Measurements from ENCODE around the gene GJC2.

GJC2 gene

DNA sequence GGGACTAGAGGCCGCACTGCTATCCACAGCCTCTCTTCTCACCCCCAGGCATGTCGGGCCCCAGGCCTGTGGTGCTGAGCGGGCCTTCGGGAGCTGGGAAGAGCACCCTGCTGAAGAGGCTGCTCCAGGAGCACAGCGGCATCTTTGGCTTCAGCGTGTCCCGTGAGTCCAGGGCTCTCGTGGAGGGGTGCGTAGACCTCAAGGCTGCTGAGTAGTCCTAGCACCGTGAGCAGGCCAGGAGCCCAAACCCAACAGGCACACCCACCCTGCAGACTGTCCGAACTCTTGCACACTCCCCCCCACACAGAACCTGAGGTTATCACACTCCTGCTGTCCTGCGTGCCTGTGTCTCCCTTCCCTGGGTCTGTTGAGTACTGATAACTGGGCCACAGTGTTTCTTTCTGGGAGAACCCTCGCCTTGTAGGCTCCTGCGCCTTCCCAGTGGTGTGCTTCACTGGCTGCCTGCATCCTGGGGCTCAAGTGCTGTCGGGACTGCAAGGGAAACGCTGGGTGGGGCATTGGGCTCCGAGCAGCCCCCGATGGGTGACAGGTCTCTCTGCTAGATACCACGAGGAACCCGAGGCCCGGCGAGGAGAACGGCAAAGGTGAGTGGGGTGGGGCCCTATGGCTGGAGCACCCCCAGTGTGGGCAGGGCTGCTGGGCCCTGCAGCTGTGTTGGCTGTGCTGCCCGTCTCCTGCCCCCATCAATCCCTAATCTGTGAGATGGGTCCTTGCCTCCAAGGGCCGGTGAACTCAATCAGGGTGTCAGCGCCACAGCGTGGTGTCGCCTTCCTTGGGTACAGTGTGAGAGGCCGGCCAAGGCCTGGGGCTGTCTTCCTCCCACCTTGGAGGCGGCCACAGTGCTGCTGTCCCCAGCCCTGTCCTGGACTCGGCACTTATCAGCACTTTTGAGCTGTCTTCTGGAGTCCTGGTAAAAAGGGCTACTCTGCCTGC, 4.0 kb upstream of the GJC2 start:
- no peak for DNase-seq (ENCODE audit: low read depth)

DNA sequence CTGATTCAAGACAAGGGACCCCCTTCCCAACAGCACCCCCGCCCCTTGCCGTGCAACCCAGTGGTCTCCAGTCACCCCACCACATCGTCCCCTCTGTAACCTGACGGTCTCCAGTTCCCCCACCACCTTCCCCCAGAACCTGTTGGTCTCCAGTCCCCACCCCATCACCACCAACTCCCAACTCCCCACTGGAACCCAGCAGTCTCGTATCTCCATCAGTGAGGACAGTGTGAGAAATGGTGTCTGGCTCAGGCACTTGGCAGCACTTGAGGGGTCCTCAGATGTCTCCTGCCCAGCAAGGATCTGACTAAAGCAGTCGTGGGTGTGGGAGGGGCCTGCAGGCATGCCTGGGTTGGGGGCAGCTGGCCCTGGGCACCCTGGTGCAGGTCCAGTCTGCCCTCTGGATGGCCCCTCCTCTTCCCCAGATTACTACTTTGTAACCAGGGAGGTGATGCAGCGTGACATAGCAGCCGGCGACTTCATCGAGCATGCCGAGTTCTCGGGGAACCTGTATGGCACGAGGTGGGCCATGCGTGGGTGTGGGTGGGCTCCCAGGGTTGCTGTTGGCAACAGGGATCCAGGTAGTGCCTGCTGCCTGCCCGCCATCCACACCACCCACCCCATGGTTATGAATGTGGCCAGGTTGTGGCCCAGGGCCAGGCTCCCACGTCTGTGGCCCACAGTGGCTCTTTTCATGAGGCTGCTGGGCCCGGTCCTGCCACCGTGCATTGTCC, 3.1 kb upstream of the GJC2 start:
- DNase-seq (ENCODE audit: low read depth) = no peak

GRCh38 chr1:228147151-228147693, 2.5 kb upstream of the GJC2 start:
- DNase-seq (ENCODE audit: low read depth) = no peak

- DNase-seq (ENCODE audit: low read depth) = no peak
Measured at GRCh38 chr1:228147768-228148167, 2.0 kb upstream of the GJC2 start.

- no peak for DNase-seq (ENCODE audit: low read depth)
Measured at GRCh38 chr1:228148196-228148861, 1.4 kb upstream of the GJC2 start.

DNA sequence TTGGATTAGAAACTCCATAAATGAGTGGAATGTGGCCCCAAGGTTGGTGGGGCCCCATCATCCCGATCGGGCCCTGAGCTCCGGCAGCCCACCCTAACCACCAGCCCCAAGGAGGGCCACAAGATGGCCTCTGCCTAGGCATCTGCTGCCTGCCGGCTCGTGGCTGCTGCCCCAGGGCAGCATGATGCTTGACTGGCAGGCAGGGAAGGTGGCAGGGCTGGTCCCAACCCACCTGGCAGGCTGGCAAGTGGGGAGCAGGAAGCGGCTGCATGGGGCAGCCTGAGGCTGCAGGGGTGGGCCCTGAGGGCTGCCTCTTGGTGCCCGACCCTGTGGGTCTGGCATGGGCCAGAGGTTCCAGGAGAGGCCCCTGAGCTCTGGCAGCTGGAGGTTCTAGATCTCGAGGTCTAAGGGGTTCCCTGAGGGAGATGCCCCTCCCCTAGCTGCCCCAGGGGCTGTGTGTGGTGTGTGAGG, 760 bp upstream of the GJC2 start:
- DNase-seq (ENCODE audit: low read depth) = no peak

GRCh38 chr1:228150120-228150460, 360 bp downstream of the GJC2 start:
- DNase-seq (ENCODE audit: low read depth) = no peak

GRCh38 chr1:228150461-228151179, 890 bp downstream of the GJC2 start:
- no peak for DNase-seq (ENCODE audit: low read depth)

DNA sequence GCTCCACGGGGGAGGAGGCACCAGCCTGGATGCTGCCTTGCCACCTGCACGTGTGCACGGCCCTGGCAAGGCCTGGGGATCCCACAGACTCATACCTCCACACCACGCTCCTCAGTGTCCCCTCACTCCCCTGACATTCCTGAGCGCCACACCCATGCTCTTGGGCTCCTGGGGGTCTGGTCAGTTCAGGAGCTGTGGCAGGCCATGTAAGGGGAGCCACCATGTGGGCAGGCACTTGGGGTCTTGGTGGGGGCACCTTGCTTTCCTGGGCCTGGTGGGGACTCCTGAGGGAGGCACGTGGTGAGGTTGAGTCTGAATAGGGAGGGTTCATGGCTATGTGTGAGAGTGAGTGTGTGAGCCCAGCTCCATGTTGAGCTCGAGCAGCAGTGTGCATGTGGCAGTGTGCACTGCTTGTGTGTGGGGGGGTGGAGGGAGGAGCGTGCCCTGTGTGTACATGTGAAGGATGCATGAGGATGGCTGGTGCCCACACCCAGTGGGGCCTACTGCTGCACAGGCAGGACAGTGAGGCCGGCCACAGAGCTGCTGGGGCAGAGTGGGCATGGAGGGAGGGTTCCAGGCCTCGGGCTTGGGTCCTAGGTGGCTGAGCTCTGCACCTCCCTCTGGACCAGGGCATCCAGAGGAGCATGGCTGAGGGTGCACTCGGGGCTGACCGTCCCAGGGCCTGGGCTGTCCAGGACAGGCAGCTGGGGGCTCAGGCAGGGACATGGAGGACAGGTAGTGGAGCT, 1.6 kb downstream of the GJC2 start:
- no peak for DNase-seq (ENCODE audit: low read depth)

DNA sequence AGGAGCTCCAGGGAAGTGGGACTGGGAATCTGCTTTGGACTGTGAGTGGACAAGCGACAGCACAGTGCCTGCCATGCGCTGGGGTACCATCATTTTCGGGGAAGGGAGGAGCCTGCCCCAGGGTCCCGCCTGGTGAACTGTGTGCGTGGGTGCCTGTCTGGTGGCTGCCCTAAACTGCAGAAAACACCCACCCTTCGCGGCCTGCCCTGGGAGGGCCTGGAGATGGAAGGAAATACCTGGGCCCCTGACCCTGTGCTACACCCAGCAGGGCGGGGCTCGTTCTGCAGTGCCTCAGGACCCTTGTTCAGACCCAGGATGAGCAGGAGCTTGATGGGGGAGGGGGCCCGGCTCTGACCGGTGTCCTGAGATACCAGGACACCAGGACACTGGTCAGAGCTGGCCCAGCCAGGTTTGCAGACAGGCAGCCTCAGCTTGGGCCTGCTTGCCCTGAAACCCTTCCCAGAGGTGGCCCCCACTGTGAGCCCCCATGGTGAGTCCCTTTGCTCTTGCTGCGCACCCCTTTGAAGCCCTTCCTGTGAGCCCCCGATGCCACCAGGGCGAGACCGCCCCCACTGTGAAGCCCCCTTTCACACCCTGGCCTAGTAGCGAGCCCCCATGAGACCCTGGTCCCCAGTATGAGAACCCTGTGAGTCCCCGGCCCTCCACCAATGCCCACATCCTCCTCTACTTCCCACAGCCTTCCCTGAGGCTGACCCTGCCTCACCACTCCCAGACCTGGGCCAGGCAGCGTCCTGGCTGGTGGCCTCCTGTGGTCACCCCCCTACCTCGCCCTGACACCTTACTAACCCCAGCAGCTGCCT, 2.6 kb downstream of the GJC2 start:
- DNase-seq (ENCODE audit: low read depth) = no peak

DNA sequence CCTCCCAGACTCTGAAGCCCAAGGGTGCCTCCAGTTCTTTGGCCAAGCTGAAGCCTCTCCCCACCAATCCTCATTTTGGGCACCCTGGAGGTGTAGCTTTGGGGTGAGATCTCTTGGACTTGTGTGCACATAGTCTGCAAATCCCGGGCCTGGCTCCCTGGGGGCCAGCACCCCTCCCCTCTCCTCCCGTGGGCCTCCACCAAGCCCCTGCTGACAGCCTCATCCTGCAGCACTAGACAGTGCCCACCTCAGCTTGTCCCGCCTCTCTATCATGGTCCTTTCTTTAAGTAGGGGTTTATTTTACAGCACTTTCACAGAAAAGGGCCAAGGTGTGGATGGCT, 3.2 kb downstream of the GJC2 start:
- no peak for DNase-seq (ENCODE audit: low read depth)

GRCh38 chr1:228154021-228154669, 4.4 kb downstream of the GJC2 start:
- no peak for DNase-seq (ENCODE audit: low read depth)

- DNase-seq (ENCODE audit: low read depth) = no peak
Measured at GRCh38 chr1:228154670-228155571, 5.2 kb downstream of the GJC2 start.

- DNase-seq (ENCODE audit: low read depth) = no peak
Measured at GRCh38 chr1:228155596-228156514, 6.1 kb downstream of the GJC2 start.

DNA sequence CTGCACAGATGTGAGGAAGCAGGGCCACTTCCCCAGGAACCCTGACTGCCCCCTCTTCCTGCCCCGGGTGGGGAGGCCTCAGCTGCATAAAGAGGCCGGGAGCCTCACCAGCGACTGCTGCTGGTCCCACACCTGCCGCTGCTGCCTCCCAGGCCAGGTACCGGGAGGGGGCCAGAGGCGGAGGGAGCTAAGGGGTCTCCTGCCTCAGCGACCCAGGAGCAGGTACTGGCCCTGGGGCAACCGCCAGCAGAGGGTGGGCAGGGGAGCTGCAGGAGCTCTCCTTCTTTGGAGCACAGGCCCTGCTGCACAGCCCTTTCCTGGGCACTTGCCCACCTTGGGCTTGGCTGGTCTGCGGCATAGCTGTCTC, 6.8 kb downstream of the GJC2 start:
- no peak for DNase-seq (ENCODE audit: low read depth)

DNA sequence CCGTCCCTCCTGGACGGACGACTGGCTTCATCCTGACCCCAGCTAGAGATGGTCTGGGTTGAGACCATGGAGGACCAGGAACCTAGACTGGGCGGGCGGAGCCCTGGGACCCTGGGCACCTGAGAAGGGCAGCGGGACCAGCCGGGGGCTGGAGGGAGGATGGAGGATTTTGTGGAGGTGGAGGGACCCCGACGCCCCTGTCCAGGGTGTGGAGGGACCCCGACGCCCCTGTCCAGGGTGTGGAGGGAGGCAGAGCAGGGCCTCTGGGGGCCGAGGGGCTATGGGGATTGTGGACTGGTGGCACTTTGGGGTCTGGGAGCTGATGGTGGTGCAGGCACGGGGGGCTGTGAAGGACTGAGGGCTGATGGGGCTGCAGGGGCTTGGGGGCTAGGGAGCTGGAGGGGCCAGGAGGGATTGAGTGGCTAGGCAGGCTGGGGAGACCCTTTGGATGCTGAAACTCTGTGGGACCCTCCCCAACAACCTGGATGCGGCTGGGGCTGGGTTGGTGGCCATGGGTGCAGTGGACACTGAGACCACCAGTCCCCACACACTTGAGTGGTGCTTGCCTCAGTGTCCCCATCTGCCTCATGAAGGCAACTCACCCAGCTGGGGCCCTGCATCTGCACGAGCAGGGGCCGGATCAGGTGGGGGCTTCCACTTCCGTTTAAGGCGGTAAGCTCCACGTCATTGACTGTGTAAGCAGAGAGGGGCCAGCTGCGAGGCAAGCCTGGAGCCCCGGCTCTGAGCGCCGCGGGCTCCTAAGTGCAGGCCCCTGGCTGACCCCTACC, 7.4 kb downstream of the GJC2 start:
- no peak for DNase-seq (ENCODE audit: low read depth)

DNA sequence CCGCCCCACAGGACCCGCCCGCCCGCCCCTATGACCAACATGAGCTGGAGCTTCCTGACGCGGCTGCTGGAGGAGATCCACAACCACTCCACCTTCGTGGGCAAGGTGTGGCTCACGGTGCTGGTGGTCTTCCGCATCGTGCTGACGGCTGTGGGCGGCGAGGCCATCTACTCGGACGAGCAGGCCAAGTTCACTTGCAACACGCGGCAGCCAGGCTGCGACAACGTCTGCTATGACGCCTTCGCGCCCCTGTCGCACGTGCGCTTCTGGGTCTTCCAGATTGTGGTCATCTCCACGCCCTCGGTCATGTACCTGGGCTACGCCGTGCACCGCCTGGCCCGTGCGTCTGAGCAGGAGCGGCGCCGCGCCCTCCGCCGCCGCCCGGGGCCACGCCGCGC, 8.0 kb downstream of the GJC2 start:
- DNase-seq (ENCODE audit: low read depth) = no peak

Measured in stimulated activated CD8-positive, alpha-beta memory T cell treated with anti-CD3 and anti-CD28 coated beads, Interleukin-12 subunit alpha, Interleukin-12 subunit beta, amount 100 ng/mL, for 1 hour (primary cell).